Astrocyte of the spinal cord (primary cell): ENCODE measurements around the gene CAMK1.

ENCODE experiments used
- DNase-seq: peaks from one replicate; pipeline ENCODE4 v3.0.0; 2011; ENCODE audit warnings: low read depth, low spot score
- H3K4me3 ChIP-seq: 2 replicates; pipeline ENCODE4 v1.5.1; 2011; ENCODE audit warnings: low read depth, mild to moderate bottlenecking, low read length, moderate library complexity
- CTCF ChIP-seq: IDR thresholded peaks from 2 replicates; pipeline ENCODE4 v1.5.1; 2012; ENCODE audit warnings: low read depth, mild to moderate bottlenecking, low read length, inconsistent platforms
- in situ Hi-C: cut with HindIII; loops from 2 replicates; pipeline ENCODE4 v1.10.0; 2017; ENCODE audit warnings: low sequenced_read_pairs

The CAMK1 gene

GRCh38 chr3:9810433-9810770 is 40.7 kb upstream of the CAMK1 start:
- H3K4me3 ChIP-seq, result peak overlapping the region; percentile 37
- no peak for DNase-seq
- no peak for TF ChIP-seq CTCF
- in situ Hi-C loops, result no loop called here

- in situ Hi-C loops, result no loop called here
- no peak for TF ChIP-seq CTCF
- DNase-seq, result peak; percentile 50
- H3K4me3 ChIP-seq, result peak within 1 kb of the TSS; percentile 37
These were observed 40.1 kb upstream of the CAMK1 start, which contains the start of gene TTLL3 for GRCh38 chr3:9809615-9810432. TTLL3 (plus strand) TSS chr3:9810262; CDS start chr3:9810662, 400 bp downstream.

- DNase-seq, result no peak
- peak overlapping the region; percentile 37 for H3K4me3 ChIP-seq
- TF ChIP-seq CTCF, result no peak
- in situ Hi-C loops, result no loop called here
These were observed 39.5 kb upstream of the CAMK1 start for GRCh38 chr3:9809239-9809614.

DNA sequence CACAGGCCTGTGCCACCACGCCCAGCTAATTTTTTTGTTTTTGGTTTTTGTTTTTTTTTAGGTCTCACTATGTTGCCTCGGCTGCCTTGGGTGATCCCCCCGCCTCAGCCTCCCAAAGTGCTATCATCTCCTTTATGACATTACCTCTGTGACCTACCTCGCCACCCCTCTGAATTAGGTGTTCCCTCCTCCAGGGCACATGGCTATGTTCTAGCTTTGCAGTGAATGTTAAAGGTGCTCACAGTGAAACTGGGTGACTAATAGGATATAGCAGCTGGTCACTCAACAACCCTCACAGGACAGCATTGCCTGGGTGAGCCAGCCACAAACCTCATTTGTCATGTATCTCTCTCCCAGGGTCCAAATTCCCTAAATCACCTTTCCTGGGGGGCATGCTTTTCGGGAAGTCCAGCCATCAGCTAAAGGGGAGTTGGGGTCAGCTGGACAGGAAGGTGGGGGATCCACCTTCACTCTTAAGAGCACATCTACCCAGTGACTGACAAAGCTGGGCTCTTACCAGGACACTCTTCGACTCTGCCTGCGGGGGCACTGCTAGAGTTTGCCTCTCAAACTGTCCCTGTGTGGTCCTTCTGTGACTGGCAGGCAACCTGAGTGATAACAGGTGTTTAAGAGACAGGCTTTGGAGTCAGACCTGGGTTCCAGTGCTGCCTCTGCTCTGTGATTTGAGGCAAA is 38.7 kb upstream of the CAMK1 start:
- no peak for DNase-seq
- peak; percentile 44 for TF ChIP-seq CTCF
- no peak overlapping the region for H3K4me3 ChIP-seq
- in situ Hi-C loops, result no loop called here

DNA sequence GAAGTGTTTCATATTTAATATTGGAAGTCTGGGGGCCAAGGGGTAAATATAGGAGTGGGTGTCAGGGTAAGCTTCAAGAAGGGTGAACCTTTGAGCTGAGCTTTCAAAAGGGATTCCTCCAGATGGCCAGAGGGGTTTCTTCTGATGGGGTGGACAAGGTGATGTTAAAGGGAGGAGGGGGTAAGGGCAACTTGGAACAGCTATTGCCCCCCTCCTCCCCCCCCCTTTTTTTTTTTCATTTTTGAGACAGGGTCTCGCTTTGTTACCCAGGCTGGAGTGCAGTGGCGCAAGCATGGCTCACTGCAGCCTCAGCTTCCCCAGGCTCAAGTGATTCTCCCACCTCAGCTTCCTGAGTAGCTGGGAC is 38.2 kb upstream of the CAMK1 start:
- in situ Hi-C loops, result no loop called here
- no peak for DNase-seq
- no peak overlapping the region for H3K4me3 ChIP-seq
- no peak for TF ChIP-seq CTCF

GRCh38 chr3:9806688-9807589 is 37.2 kb upstream of the CAMK1 start:
- no peak for TF ChIP-seq CTCF
- no peak for DNase-seq
- no peak overlapping the region for H3K4me3 ChIP-seq
- in situ Hi-C loops, result no loop called here
